GM06990 (cell line): ENCODE data around the gene ST14.

Experiments used
- DNase-seq: peaks from one replicate; pipeline ENCODE4 v3.0.0-alpha.2; 2011; ENCODE audit not compliant: insufficient read length; ENCODE audit errors: extremely low read depth
- H3K27me3 ChIP-seq: replicated peaks from 2 replicates; pipeline ENCODE4 v1.6.0; 2011; ENCODE audit warnings: low read length; ENCODE audit not compliant: control insufficient read depth, insufficient read depth
- H3K36me3 ChIP-seq: 2 replicates; pipeline ENCODE4 v1.5.1; 2011; ENCODE audit warnings: low read length; ENCODE audit not compliant: control insufficient read depth, insufficient read depth
- H3K4me3 ChIP-seq: replicated peaks from 2 replicates; pipeline ENCODE4 v1.5.1; 2011; ENCODE audit warnings: low read depth, mild to moderate bottlenecking, control low read depth, low read length
- CTCF ChIP-seq: IDR thresholded peaks from 2 replicates; pipeline ENCODE4 v1.5.1; 2011; ENCODE audit warnings: low read length, control low read depth, mild to moderate bottlenecking, inconsistent platforms; ENCODE audit not compliant: insufficient read depth, poor library complexity, severe bottlenecking

Gene ST14

GRCh38 chr11:130145975-130146776 lies 13.4 kb upstream of the ST14 start:
- DNase-seq: no peak
- Histone ChIP-seq H3K27me3 (no peaks in the 10 kb centered on the region), H3K36me3 (no peaks in the 10 kb centered on the region), H3K4me3 (no peak overlapping the region)
- TF ChIP-seq CTCF: peak; percentile 9

GRCh38 chr11:130146796-130147195 lies 12.8 kb upstream of the ST14 start:
- no peak for TF ChIP-seq CTCF
- H3K4me3 ChIP-seq: no peak overlapping the region
- no peak for DNase-seq
- no peaks in the 10 kb centered on the region for H3K27me3 ChIP-seq
- H3K36me3 ChIP-seq: no peaks in the 10 kb centered on the region

- no peak overlapping the region for H3K4me3 ChIP-seq
- no peak for DNase-seq
- no peaks in the 10 kb centered on the region for H3K36me3 ChIP-seq
- H3K27me3 ChIP-seq: no peaks in the 10 kb centered on the region
- TF ChIP-seq CTCF: no peak
Observed at GRCh38 chr11:130148796-130149326, 10.7 kb upstream of the ST14 start.

- no peak for DNase-seq
- no peak overlapping the region for H3K4me3 ChIP-seq
- no peaks in the 10 kb centered on the region for H3K36me3 ChIP-seq
Observed at GRCh38 chr11:130150790-130151189, 8.8 kb upstream of the ST14 start.

GRCh38 chr11:130151196-130151595 lies 8.4 kb upstream of the ST14 start:
- DNase-seq: no peak
- Histone ChIP-seq H3K4me3 (no peak overlapping the region), H3K36me3 (no peaks in the 10 kb centered on the region), H3K27me3 (no peaks in the 10 kb centered on the region; the same call in 1 of the 2 replicates)
- TF ChIP-seq CTCF: no peak

More at GRCh38 chr11:130150790-130151189, 8.8 kb upstream of the ST14 start:
- TF ChIP-seq CTCF: no peak
- no peaks in the 10 kb centered on the region; the same call in 1 of the 2 replicates for H3K27me3 ChIP-seq
